Epithelial cell of proximal tubule (primary cell): Measurements from ENCODE around the gene PEX6. TPM values are rescaled to one million over a fixed set of nuclear protein-coding genes. Genes with fewer than 3 reads are reported as not detected.

Source experiments
- DNase-seq: peaks from one replicate; pipeline ENCODE4 v3.0.0-alpha.2; 2011; ENCODE audit warnings: low read depth
- H3K4me3 ChIP-seq: 2 replicates; pipeline ENCODE4 v1.5.1; 2011; ENCODE audit warnings: low read depth, mild to moderate bottlenecking, low read length
- CTCF ChIP-seq: conservative IDR thresholded peaks from 2 replicates; pipeline ENCODE4 v1.5.1; 2012; ENCODE audit warnings: low read depth, mild to moderate bottlenecking, low read length
- total RNA-seq: library from RNA; depleted of rRNA; stranded (reverse); fragments of >200 nt; gene quantifications from 2 replicates; pipeline ENCODE4 v1.2.3, GENCODE V29; 2015

Gene PEX6
- total RNA-seq, 1 donor from 2014 or later, result 19.5 TPM

- DNase-seq, result no peak
- no peak overlapping the region for H3K4me3 ChIP-seq
- TF ChIP-seq CTCF, result no peak
These were observed 7.1 kb downstream of the PEX6 start for GRCh38 chr6:42971746-42972327.

GRCh38 chr6:42970871-42971612 is 7.9 kb downstream of the PEX6 start:
- DNase-seq, result peak; percentile 25
- no peak overlapping the region for H3K4me3 ChIP-seq
- no peak for TF ChIP-seq CTCF

- no peak for DNase-seq
- no peak for TF ChIP-seq CTCF
- H3K4me3 ChIP-seq, result no peak overlapping the region
These were observed 9.0 kb downstream of the PEX6 start for GRCh38 chr6:42969934-42970333.

GRCh38 chr6:42969431-42969830 is 9.6 kb downstream of the PEX6 start:
- TF ChIP-seq CTCF, result no peak
- DNase-seq, result no peak

GRCh38 chr6:42968783-42969182 is 10.2 kb downstream of the PEX6 start:
- H3K4me3 ChIP-seq, result no peak overlapping the region
- TF ChIP-seq CTCF, result no peak
- DNase-seq, result no peak

More at GRCh38 chr6:42969431-42969830, 9.6 kb downstream of the PEX6 start:
- H3K4me3 ChIP-seq, result no peak overlapping the region

- DNase-seq, result no peak
- H3K4me3 ChIP-seq, result no peak overlapping the region
- no peak for TF ChIP-seq CTCF
These were observed 10.8 kb downstream of the PEX6 start for GRCh38 chr6:42968126-42968701.
